ENCODE results near the gene SRPRA. TPM values are rescaled to one million over a fixed set of nuclear protein-coding genes. Genes with fewer than 3 reads are reported as not detected.
"Not testable (repeated sequence)": the region's sequence is repeated elsewhere in the genome, so short reads cannot be mapped to it uniquely, and the experiment has no call there.

The SRPRA gene
- total RNA-seq, 4 donors from 2014 or later, result 56.8 to 84.7 (median 72.3) TPM

DNA sequence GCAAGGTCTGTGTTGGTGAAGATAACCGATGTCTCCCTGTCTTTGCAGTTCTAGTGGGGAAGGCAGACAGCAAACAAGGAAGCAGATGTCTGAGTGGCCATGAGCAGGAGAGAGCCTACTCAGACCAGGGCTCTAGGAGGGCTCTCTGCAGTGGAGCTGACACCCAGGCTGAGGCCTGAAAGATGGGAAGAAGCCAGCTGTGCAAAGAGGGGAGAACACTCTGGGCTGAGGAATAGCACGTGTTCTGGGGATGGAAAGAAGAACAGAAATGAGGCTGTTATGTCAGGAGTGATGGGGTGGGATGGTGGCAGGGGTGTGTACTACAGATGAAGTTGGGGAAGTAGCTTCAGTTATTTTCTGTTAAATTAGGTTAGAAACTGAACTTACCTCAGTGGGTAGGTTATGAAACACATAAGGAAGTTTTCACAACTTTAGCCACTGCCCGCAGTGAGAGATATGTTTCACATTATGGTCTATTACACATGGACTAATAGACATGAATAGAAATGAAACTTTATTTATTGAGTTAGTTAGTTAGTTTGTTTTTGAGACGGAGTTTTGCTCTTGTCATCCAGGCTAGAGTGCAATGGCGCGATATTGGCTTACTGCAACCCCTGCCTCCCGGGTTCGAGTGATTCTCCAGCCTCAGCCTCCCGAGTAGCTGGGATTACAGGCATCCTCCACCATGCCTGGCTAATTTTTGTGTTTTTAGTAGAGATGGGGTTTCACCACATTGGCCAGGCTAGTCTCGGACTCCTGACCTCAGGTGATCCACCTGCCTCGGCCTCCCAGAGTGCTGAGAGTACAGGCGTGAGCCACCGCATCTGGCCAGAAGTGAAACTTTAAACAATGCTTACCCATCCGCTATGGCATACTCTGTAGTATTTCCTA lies 43.0 kb upstream of the SRPRA start:
- TF ChIP-seq POLR2A (IDR thresholded peaks at IDR 0.05), result no peak
- TF ChIP-seq, protein P1, sequence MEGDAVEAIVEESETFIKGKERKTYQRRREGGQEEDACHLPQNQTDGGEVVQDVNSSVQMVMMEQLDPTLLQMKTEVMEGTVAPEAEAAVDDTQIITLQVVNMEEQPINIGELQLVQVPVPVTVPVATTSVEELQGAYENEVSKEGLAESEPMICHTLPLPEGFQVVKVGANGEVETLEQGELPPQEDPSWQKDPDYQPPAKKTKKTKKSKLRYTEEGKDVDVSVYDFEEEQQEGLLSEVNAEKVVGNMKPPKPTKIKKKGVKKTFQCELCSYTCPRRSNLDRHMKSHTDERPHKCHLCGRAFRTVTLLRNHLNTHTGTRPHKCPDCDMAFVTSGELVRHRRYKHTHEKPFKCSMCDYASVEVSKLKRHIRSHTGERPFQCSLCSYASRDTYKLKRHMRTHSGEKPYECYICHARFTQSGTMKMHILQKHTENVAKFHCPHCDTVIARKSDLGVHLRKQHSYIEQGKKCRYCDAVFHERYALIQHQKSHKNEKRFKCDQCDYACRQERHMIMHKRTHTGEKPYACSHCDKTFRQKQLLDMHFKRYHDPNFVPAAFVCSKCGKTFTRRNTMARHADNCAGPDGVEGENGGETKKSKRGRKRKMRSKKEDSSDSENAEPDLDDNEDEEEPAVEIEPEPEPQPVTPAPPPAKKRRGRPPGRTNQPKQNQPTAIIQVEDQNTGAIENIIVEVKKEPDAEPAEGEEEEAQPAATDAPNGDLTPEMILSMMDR (IDR thresholded peaks at IDR 0.05), result no peak
- 88 to 92% methylated on average over 14 of the region's 14 CpGs for WGBS, 2 donors
- no peak overlapping the region for H3K4me3 ChIP-seq (ENCODE audit: low read depth, poor library complexity, severe bottlenecking)
- no peak for DNase-seq (ENCODE audit: low spot score in 2 of 2)
- intact Hi-C loops (cut with DNase I; ENCODE audit: low total_unique reads), result loop anchor here (2.0 kb wide), 1 partner anchor 173 kb away; no protein-coding TSS in a partner anchor

DNA sequence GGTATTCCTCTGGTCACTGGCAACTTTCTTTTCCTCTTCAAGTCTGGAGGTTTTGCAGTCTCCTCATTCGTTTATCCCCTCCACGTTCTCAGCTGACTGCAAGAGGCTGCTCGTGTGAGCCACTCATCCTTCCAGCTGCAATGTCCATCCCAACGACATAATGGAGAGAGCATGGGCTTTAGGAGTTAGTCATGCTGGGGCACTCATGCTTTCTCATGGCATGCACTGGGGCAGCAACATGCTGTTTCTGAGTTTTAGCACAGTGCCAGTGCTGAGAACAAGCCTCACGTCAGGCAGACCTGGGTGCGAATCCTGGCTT lies 42.3 kb upstream of the SRPRA start:
- no peak for TF ChIP-seq POLR2A (IDR thresholded peaks at IDR 0.05)
- TF ChIP-seq, protein P1 (IDR thresholded peaks at IDR 0.05), result no peak
- no peak overlapping the region for H3K4me3 ChIP-seq (ENCODE audit: low read depth, poor library complexity, severe bottlenecking)
- WGBS, 2 donors, result 61 to 68% methylated on average over 5 to 6 of the region's 6 CpGs
- DNase-seq (ENCODE audit: low spot score in 2 of 2), result no peak
- intact Hi-C loops (cut with DNase I; ENCODE audit: low total_unique reads), result loop anchor here (2.0 kb wide), 1 partner anchor 174 kb away; no protein-coding TSS in a partner anchor

DNA sequence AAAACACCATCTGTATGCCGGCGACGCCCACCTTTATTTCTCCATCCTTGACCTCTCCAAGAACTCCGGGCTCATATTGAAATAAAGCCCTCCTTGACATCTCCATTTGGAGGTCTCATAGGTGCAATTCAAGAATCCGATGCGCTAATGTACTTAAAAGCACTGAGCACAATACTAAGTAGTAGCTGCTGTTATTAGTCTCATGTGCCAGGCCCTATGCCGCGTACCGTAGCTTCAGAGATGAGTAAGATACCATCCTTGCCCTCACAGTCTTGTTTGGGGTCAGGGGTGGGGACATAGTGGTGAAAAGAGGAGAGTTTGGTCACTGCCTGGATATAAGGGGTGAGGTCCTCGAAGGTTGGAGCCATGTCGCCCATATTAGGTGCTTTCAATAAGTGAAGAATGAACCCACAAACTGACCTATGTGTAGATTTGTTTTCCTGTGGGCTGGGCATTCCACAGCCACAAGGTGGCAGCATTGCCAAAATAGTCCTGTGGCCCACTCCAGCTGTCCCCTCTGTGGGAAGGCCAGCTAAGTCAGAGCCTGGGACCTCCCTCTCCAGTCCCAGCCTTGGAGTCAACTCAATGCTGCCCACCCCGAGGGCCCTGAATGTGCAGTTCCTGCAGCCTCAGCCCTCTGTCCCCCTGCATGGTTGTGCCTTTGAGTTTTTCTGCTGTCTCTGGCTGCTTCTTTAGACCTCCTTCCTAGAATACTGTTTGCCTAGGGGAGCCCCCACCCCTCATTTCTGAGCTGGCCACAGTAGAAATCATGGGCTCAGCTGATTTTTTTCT lies 41.7 kb upstream of the SRPRA start:
- 61 to 63% methylated on average over 12 of the region's 12 CpGs for WGBS, 2 donors
- no peak for TF ChIP-seq POLR2A (IDR thresholded peaks at IDR 0.05)
- TF ChIP-seq, protein P1 (IDR thresholded peaks at IDR 0.05), result peak in 1 of 3 donors; percentile 61
- peak; percentile 73 to 93 for DNase-seq (ENCODE audit: low spot score in 2 of 2)
- intact Hi-C loops (cut with DNase I; ENCODE audit: low total_unique reads), result loop anchor here (2.0 kb wide), 1 partner anchor 174 kb away; no protein-coding TSS in a partner anchor
- H3K4me3 ChIP-seq (ENCODE audit: low read depth, poor library complexity, severe bottlenecking), result no peak overlapping the region

DNA sequence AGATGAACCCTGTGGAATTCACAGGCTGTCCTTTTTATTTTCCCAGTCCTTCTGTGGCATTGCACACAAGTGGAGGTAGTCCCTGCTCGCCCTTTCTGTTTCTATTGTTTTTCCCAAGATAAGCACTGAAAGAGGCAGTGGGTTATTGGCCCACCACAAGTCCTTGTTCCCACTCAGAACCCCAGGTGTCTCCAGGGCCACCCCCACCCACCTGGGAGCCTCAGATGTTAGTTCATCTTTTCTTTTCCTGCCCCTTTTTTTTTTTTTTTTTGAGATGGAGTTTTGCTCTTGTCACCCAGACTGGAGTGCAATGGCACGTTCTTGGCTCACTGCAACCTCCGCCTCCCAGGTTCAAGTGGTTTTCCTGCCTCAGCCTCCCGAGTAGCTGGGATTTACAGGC lies 40.1 kb upstream of the SRPRA start:
- intact Hi-C loops (cut with DNase I; ENCODE audit: low total_unique reads); DNase-seq (ENCODE audit: low spot score in 2 of 2); H3K4me3 ChIP-seq (ENCODE audit: low read depth, poor library complexity, severe bottlenecking): not testable (repeated sequence)
- WGBS, 2 donors, result 85 to 92% methylated on average over 4 of the region's 4 CpGs

DNA sequence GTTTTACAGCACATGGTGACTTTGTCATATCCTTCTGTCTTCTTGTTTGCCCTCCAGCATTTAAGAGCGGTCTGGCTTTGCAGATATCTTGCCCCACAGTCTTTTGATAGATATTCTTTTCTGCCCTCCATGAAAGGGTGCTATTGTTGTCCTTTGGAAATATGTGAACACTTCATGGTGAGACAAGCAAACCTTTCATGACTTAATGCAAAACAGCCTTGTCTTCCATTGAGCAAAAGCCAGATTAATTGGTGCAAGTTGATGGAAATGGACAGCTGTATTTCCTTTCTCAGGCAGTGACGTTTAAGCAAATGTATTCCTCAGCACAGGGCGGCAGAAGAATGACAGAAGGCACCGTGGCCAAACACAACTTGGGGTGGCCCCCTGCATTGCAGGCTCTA lies 39.6 kb upstream of the SRPRA start:
- no peak overlapping the region for H3K4me3 ChIP-seq (ENCODE audit: low read depth, poor library complexity, severe bottlenecking)
- DNase-seq (ENCODE audit: low spot score in 2 of 2), result no peak
- WGBS, 2 donors, result 64 to 73% methylated on average over 4 of the region's 4 CpGs
- intact Hi-C loops (cut with DNase I; ENCODE audit: low total_unique reads), result no loop called here
- no peak for TF ChIP-seq POLR2A (IDR thresholded peaks at IDR 0.05)
- TF ChIP-seq, protein P1 (IDR thresholded peaks at IDR 0.05), result no peak

DNA sequence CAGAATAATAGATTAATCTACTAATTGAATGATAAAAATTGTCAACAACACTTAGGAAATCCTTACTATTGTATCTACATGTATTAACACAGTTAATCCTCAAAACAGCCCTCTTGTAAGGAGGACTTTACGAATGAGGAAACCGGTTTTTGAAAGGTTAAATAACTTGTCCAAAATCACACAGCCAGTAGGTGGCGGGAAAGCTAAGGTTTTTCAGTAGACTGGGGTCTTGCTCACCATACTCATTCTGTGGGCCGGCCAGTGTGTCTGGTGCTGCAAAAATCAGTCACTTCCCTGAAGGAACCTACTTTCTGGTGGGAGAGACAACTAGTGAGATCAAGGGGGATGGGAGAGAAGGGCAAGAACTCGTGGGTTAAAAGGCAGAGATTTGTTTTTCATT lies 39.0 kb upstream of the SRPRA start:
- DNase-seq (ENCODE audit: low spot score in 2 of 2), result no peak
- no peak for TF ChIP-seq POLR2A (IDR thresholded peaks at IDR 0.05)
- TF ChIP-seq, protein P1 (IDR thresholded peaks at IDR 0.05), result no peak
- 46 to 48% methylated on average over 5 of the region's 5 CpGs for WGBS, 2 donors
- H3K4me3 ChIP-seq (ENCODE audit: low read depth, poor library complexity, severe bottlenecking), result no peak overlapping the region
- intact Hi-C loops (cut with DNase I; ENCODE audit: low total_unique reads), result no loop called here
